ENCODE results near the gene ELAPOR1. TPM values are rescaled to one million over a fixed set of nuclear protein-coding genes. Genes with fewer than 3 reads are reported as not detected.

The ELAPOR1 gene
- polyA plus RNA-seq, 1 donor from 2014 or later = 16.8 TPM

DNA sequence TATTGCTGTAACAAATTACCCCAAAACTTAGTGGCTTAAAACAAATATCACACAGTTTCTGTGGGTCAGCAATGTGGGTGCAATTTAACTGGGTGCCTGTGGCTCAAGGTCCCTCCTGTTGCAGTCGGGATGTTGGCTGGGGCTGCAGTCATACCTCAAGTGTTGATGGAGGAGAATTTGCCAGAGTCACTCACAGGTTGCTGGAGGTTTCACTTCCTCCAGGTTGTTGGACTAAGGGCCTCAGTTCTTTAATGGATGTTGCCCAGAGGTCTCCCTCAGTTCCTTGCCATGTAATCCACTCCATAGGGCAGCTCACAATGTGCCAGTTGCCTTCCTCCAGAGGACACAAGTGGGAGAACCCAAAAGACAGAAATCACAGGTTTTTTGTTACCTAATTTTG, 35.6 kb upstream of the ELAPOR1 start:
- no peaks in the 10 kb centered on the region for H4K20me1 ChIP-seq (ENCODE audit: insufficient read depth)
- H3K27ac ChIP-seq (ENCODE audit: low read length) = no peak overlapping the region
- H3K9me3 ChIP-seq (ENCODE audit: low read length) = no peaks in the 10 kb centered on the region
- no peaks in the 10 kb centered on the region for H3K36me3 ChIP-seq (ENCODE audit: insufficient read depth, low read length)
- H3K79me2 ChIP-seq (replicated peaks; ENCODE audit: insufficient read depth, low read length) = peaks cover 13% of the 10 kb centered on the region
- H3K4me3 ChIP-seq (ENCODE audit: low read length) = no peak overlapping the region
- H3K4me2 ChIP-seq (ENCODE audit: low read length) = no peak overlapping the region
- no peak overlapping the region for H2AFZ ChIP-seq (ENCODE audit: low read depth, low read length)
- H3F3A ChIP-seq (ENCODE audit: insufficient read depth, low read length, poor library complexity, severe bottlenecking) = no peaks in the 10 kb centered on the region
- no peak overlapping the region for H3K9ac ChIP-seq (ENCODE audit: low read length)
- H3K27me3 ChIP-seq (ENCODE audit: insufficient read depth, low read depth, low read length) = no peaks in the 10 kb centered on the region
- TF ChIP-seq, protein P1, sequence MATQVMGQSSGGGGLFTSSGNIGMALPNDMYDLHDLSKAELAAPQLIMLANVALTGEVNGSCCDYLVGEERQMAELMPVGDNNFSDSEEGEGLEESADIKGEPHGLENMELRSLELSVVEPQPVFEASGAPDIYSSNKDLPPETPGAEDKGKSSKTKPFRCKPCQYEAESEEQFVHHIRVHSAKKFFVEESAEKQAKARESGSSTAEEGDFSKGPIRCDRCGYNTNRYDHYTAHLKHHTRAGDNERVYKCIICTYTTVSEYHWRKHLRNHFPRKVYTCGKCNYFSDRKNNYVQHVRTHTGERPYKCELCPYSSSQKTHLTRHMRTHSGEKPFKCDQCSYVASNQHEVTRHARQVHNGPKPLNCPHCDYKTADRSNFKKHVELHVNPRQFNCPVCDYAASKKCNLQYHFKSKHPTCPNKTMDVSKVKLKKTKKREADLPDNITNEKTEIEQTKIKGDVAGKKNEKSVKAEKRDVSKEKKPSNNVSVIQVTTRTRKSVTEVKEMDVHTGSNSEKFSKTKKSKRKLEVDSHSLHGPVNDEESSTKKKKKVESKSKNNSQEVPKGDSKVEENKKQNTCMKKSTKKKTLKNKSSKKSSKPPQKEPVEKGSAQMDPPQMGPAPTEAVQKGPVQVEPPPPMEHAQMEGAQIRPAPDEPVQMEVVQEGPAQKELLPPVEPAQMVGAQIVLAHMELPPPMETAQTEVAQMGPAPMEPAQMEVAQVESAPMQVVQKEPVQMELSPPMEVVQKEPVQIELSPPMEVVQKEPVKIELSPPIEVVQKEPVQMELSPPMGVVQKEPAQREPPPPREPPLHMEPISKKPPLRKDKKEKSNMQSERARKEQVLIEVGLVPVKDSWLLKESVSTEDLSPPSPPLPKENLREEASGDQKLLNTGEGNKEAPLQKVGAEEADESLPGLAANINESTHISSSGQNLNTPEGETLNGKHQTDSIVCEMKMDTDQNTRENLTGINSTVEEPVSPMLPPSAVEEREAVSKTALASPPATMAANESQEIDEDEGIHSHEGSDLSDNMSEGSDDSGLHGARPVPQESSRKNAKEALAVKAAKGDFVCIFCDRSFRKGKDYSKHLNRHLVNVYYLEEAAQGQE (IDR thresholded peaks at IDR 0.05; ENCODE audit: borderline replicate concordance) = no peak
- TF ChIP-seq EZH2 (IDR thresholded peaks at IDR 0.05; ENCODE audit: borderline replicate concordance, insufficient read depth, low read length, poor library complexity, severe bottlenecking) (no peak), EP300 (conservative IDR thresholded peaks at IDR 0.05; ENCODE audit: poor library complexity, severe bottlenecking) (no peak), TAF1 (IDR thresholded peaks at IDR 0.05; ENCODE audit: low read depth) (no peak), SMC3 (conservative IDR thresholded peaks at IDR 0.05; ENCODE audit: poor library complexity) (no peak), POLR2AphosphoS5 (IDR thresholded peaks at IDR 0.05) (no peak)
- TF ChIP-seq, protein P2, sequence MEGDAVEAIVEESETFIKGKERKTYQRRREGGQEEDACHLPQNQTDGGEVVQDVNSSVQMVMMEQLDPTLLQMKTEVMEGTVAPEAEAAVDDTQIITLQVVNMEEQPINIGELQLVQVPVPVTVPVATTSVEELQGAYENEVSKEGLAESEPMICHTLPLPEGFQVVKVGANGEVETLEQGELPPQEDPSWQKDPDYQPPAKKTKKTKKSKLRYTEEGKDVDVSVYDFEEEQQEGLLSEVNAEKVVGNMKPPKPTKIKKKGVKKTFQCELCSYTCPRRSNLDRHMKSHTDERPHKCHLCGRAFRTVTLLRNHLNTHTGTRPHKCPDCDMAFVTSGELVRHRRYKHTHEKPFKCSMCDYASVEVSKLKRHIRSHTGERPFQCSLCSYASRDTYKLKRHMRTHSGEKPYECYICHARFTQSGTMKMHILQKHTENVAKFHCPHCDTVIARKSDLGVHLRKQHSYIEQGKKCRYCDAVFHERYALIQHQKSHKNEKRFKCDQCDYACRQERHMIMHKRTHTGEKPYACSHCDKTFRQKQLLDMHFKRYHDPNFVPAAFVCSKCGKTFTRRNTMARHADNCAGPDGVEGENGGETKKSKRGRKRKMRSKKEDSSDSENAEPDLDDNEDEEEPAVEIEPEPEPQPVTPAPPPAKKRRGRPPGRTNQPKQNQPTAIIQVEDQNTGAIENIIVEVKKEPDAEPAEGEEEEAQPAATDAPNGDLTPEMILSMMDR (IDR thresholded peaks at IDR 0.05; ENCODE audit: poor library complexity, severe bottlenecking) = no peak
- H3K9me2 ChIP-seq (ENCODE audit: insufficient read depth, low read length) = no peaks in the 10 kb centered on the region

DNA sequence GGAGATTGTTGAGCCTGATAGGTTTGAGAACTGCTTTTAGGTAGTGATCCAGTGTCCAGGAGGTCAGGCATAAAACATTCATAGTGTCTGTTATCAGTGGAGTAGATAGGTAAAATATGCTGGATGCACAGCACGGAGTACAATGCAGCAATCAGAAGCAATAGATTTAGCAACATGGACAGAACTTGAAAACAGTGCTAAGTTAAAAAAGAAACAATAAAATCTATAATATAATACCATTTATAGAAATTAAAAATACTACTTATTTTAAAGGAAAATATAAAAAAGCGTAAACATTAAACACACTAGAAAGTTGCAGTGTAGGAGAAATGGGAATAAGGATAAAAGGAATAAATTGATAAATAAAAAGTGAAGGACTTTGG, 34.7 kb upstream of the ELAPOR1 start:
- H3K9me2 ChIP-seq (ENCODE audit: insufficient read depth, low read length) = no peaks in the 10 kb centered on the region
- no peaks in the 10 kb centered on the region for H3K27me3 ChIP-seq (ENCODE audit: insufficient read depth, low read depth, low read length)
- H3K27ac ChIP-seq (ENCODE audit: low read length) = no peak overlapping the region
- H3F3A ChIP-seq (ENCODE audit: insufficient read depth, low read length, poor library complexity, severe bottlenecking) = no peaks in the 10 kb centered on the region
- H3K4me2 ChIP-seq (ENCODE audit: low read length) = no peak overlapping the region
- H3K4me3 ChIP-seq (ENCODE audit: low read length) = no peak overlapping the region
- peaks cover 13% of the 10 kb centered on the region for H3K79me2 ChIP-seq (replicated peaks; ENCODE audit: insufficient read depth, low read length)
- no peak overlapping the region for H3K9ac ChIP-seq (ENCODE audit: low read length)
- H3K36me3 ChIP-seq (ENCODE audit: insufficient read depth, low read length) = no peaks in the 10 kb centered on the region
- TF ChIP-seq RAD21 (conservative IDR thresholded peaks at IDR 0.05) (no peak), EZH2 (IDR thresholded peaks at IDR 0.05; ENCODE audit: borderline replicate concordance, insufficient read depth, low read length, poor library complexity, severe bottlenecking) (no peak), TAF1 (IDR thresholded peaks at IDR 0.05; ENCODE audit: low read depth) (no peak)
- TF ChIP-seq, protein P1 (IDR thresholded peaks at IDR 0.05; ENCODE audit: borderline replicate concordance) = no peak
- no peaks in the 10 kb centered on the region for H3K9me3 ChIP-seq (ENCODE audit: low read length)
- no peak overlapping the region for H2AFZ ChIP-seq (ENCODE audit: low read depth, low read length)
- no peaks in the 10 kb centered on the region for H4K20me1 ChIP-seq (ENCODE audit: insufficient read depth)

Data from neural cell (in vitro differentiated cells).